Endothelial cell of umbilical vein (primary cell): ENCODE measurements around the gene CYFIP1.

Experiments
- EZH2 ChIP-seq: IDR thresholded peaks from 2 replicates; pipeline ENCODE4 v1.6.1; 2012; ENCODE audit warnings: borderline replicate concordance, low read depth, mild to moderate bottlenecking, moderate library complexity, low read length, inconsistent platforms; ENCODE audit not compliant: severe bottlenecking
- GATA2 ChIP-seq: IDR thresholded peaks from 2 replicates; pipeline ENCODE4 v1.7.0; 2011; ENCODE audit warnings: low read depth, mild to moderate bottlenecking, moderate library complexity, mixed read lengths, low read length; ENCODE audit not compliant: insufficient read length, insufficient read depth
- MYC ChIP-seq: IDR thresholded peaks from one replicate; pipeline ENCODE4 v1.6.1; 2011; ENCODE audit warnings: mild to moderate bottlenecking, low read depth, low read length
- POLR2A ChIP-seq: IDR thresholded peaks from 2 replicates; pipeline ENCODE4 v1.6.1; 2012; ENCODE audit warnings: low read depth, mild to moderate bottlenecking, control low read depth, low read length
- POLR2AphosphoS5 ChIP-seq: IDR thresholded peaks from 2 replicates; pipeline ENCODE4 v1.6.1; 2012; ENCODE audit warnings: low read depth, mild to moderate bottlenecking, control low read depth, low read length, moderate library complexity; ENCODE audit not compliant: insufficient read depth
- TF ChIP-seq, protein P1 (sequence below), 2 donors: IDR thresholded peaks; 1 replicate in 1 of 2; 2 replicates in 1 of 2; pipeline ENCODE4 v1.5.1; 2011; ENCODE audit warnings: low read length in 2 of 2, mild to moderate bottlenecking in 2 of 2, moderate library complexity in 2 of 2, control low read depth in 1 of 2, inconsistent platforms in 1 of 2, low read depth in 1 of 2; ENCODE audit not compliant: insufficient read depth in 1 of 2; ENCODE audit errors: extremely low read depth in 1 of 2
- TF ChIP-seq, protein P2 (sequence below): IDR thresholded peaks from 2 replicates; pipeline ENCODE4 v1.6.1; 2011; ENCODE audit not compliant: insufficient read depth, insufficient read length

DNA sequence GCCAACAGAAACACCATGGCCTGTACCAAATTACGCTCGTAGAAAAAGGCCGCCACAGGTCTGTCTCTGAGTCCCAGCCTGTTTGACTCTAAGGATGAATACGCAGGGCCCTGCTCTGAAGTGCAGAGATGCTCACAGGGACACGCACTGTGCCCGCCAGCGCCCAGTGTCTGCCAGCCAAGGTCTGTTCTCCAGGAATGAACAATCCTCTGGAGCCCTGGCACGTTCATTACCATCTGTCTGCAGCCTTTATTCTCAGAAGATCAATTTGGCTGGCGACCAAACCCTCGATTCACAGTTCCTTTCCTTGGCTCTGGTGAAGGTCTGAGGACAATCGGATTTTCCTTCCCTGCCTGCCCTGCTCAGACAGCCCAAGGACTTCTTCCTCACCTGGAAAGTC is 75.4 kb downstream of the CYFIP1 start:
- TF ChIP-seq, protein P1, sequence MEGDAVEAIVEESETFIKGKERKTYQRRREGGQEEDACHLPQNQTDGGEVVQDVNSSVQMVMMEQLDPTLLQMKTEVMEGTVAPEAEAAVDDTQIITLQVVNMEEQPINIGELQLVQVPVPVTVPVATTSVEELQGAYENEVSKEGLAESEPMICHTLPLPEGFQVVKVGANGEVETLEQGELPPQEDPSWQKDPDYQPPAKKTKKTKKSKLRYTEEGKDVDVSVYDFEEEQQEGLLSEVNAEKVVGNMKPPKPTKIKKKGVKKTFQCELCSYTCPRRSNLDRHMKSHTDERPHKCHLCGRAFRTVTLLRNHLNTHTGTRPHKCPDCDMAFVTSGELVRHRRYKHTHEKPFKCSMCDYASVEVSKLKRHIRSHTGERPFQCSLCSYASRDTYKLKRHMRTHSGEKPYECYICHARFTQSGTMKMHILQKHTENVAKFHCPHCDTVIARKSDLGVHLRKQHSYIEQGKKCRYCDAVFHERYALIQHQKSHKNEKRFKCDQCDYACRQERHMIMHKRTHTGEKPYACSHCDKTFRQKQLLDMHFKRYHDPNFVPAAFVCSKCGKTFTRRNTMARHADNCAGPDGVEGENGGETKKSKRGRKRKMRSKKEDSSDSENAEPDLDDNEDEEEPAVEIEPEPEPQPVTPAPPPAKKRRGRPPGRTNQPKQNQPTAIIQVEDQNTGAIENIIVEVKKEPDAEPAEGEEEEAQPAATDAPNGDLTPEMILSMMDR (IDR thresholded peaks at IDR 0.05; ENCODE audit: extremely low read depth in 1 of 2, insufficient read depth in 1 of 2, low read depth in 1 of 2, low read length in 2 of 2) = no peak
- TF ChIP-seq POLR2A = no peak
- TF ChIP-seq POLR2AphosphoS5 = no peak
- no peak for TF ChIP-seq EZH2
- TF ChIP-seq, protein P2, sequence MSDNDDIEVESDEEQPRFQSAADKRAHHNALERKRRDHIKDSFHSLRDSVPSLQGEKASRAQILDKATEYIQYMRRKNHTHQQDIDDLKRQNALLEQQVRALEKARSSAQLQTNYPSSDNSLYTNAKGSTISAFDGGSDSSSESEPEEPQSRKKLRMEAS = no peak
- no peak for TF ChIP-seq GATA2
- TF ChIP-seq MYC = no peak
